Gastrocnemius medialis (tissue), 4 donors: ENCODE results near the gene SPATA31E1. TPM values are rescaled to one million over a fixed set of nuclear protein-coding genes. Genes with fewer than 3 reads are reported as not detected.

Experiments used
- ATAC-seq, 2 donors: fragments of 150-250 bp; one replicate each; pipeline ENCODE4 v1.9.1; 2016
- DNase-seq, 2 donors: peaks; one replicate each; pipeline ENCODE4 v3.0.0-alpha.2; 2019
- H3K27ac ChIP-seq, 4 donors: fragments of 200-600 bp; sonication (generic); 1 replicate in 1 of 4; 2 replicates in 3 of 4; pipeline ENCODE4 v1.5.1; 2016 to 2018; ENCODE audit warnings: mild to moderate bottlenecking in 2 of 4, moderate library complexity in 1 of 4
- H3K27me3 ChIP-seq, 3 donors: fragments of 200-600 bp; sonication (generic) in 2 of 3; 1 replicate in 1 of 3; 2 replicates in 2 of 3; pipeline versions ENCODE4 v1.5.1 to v1.6.0; 2016 to 2019; ENCODE audit warnings: mild to moderate bottlenecking in 1 of 3, moderate library complexity in 1 of 3
- H3K36me3 ChIP-seq, 2 donors: fragments of 200-600 bp; sonication (generic) in 1 of 2; one replicate each; pipeline ENCODE4 v1.5.1; 2017 to 2018
- H3K4me1 ChIP-seq, 2 donors: fragments of 200-600 bp; sonication (generic) in 1 of 2; one replicate each; pipeline ENCODE4 v1.5.1; 2016 to 2017; ENCODE audit warnings: mild to moderate bottlenecking in 2 of 2
- H3K4me3 ChIP-seq, 4 donors: fragments of 200-600 bp; sonication (generic) in 3 of 4; 1 replicate in 1 of 4; 2 replicates in 3 of 4; pipeline ENCODE4 v1.5.1; 2016 to 2019; ENCODE audit warnings: mild to moderate bottlenecking in 2 of 4
- H3K9me3 ChIP-seq, 3 donors: fragments of 200-600 bp; sonication (generic) in 2 of 3; 1 replicate in 1 of 3; 2 replicates in 2 of 3; pipeline ENCODE4 v1.5.1; 2016 to 2019
- CTCF ChIP-seq, 5 experiments: fragments of 450-650 bp in 3 of 5; fragments of 200-600 bp in 2 of 5; sonication (generic) in 2 of 5; IDR thresholded peaks in 4 of 5; conservative IDR thresholded peaks in 1 of 5; 1 replicate in 4 of 5; 2 replicates in 1 of 5; pipeline ENCODE4 v1.5.1; 2016 to 2019; ENCODE audit warnings: antibody characterized with exemption in 5 of 5, mild to moderate bottlenecking in 3 of 5, moderate library complexity in 3 of 5
- POLR2A ChIP-seq, 2 donors: fragments of 450-650 bp; IDR thresholded peaks; one replicate each; pipeline ENCODE4 v1.6.1; 2017; ENCODE audit warnings: antibody characterized with exemption in 2 of 2, mild to moderate bottlenecking in 2 of 2, moderate library complexity in 2 of 2
- in situ Hi-C, 4 donors: fragments of 200-750 bp; cut with MboI; loops; one replicate each; pipeline versions ENCODE4 v1.15.0 to v1.8.0; 2017; ENCODE audit warnings: low sequenced_read_pairs in 4 of 4
- intact Hi-C: fragments of 100-400 bp; cut with DNase I; formaldehyde crosslinking; loops from one replicate; pipeline ENCODE4 v1.15.1; 2023; ENCODE audit warnings: low total_unique reads
- total RNA-seq, 4 donors: library from RNA; depleted of rRNA; stranded (reverse); fragments of >200 nt; gene quantifications; one replicate each; pipeline versions ENCODE4 v1.1.0 to v1.2.3, GENCODE V29; 2016

The SPATA31E1 gene
- total RNA-seq, 4 donors from 2014 or later: not detected

GRCh38 chr9:87880683-87881082 lies 2.0 kb upstream of the SPATA31E1 start:
- TF ChIP-seq CTCF (IDR thresholded peaks at IDR 0.05 in 4 of 5, conservative IDR thresholded peaks at IDR 0.05 in 1 of 5) (no peak), POLR2A (IDR thresholded peaks at IDR 0.05) (no peak)

DNA sequence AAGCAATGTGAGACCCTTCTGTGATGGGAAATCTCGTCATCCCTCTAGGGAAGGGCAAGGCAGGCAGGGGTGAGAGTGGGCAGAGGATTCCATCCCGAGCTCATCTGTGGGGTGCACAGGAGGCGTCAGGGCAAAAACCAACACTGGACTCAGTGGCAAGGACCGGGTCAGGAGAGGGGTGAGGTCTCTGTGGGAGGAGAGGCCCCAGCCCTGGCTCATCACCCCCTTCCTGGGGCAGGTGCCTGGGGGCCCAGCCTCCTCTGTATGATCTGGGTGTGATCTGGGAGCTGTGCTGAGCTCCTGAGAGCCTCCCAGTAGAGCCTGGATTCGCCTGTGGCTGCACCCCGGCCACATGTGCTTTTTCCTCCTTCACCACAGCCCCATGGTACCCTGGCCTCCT lies 597 bp downstream of the SPATA31E1 start:
- Histone ChIP-seq H3K9me3 (no peaks in the 10 kb centered on the region), H3K4me1 (no peaks in the 10 kb centered on the region), H3K27me3 (no peaks in the 10 kb centered on the region), H3K36me3 (no peaks in the 10 kb centered on the region), H3K4me3 (no peak overlapping the region), H3K27ac (no peak overlapping the region)
- in situ Hi-C loops: no loop called here
- intact Hi-C loops: no loop called here
- DNase-seq (no peak), ATAC-seq (no peak)
- TF ChIP-seq CTCF (IDR thresholded peaks at IDR 0.05 in 4 of 5, conservative IDR thresholded peaks at IDR 0.05 in 1 of 5): no peak
- TF ChIP-seq POLR2A (IDR thresholded peaks at IDR 0.05): no peak

More at GRCh38 chr9:87880683-87881082, 2.0 kb upstream of the SPATA31E1 start:
- no peaks in the 10 kb centered on the region for H3K9me3 ChIP-seq
- no peaks in the 10 kb centered on the region for H3K4me1 ChIP-seq
- intact Hi-C loops (no loop called here), in situ Hi-C loops (no loop called here)
- H3K36me3 ChIP-seq: no peaks in the 10 kb centered on the region
- ATAC-seq (no peak), DNase-seq (no peak)
- H3K27ac ChIP-seq: no peak overlapping the region
- no peaks in the 10 kb centered on the region for H3K27me3 ChIP-seq
- H3K4me3 ChIP-seq: no peak overlapping the region

DNA sequence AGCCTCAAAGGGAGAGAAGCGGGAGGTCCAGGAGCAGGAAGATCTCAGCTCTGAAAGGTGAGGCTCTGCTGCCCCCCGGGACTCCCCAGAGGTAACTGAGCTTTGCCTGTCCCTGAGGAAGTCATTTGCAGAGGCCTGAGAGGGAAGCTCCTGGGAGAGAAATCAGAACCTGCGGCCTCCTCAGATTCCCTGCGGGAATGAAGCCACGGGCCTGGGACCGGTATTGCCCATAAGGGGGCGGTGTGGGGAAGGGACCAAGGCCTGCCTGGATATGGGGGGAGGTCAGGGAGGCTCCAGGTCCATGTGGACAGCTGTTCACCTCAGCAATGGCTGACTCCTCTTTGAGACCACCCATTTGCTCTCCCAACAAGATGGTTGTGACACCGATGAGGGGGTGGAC lies 1.3 kb downstream of the SPATA31E1 start:
- no peaks in the 10 kb centered on the region for H3K9me3 ChIP-seq
- no peaks in the 10 kb centered on the region for H3K36me3 ChIP-seq
- H3K4me3 ChIP-seq: no peak overlapping the region
- H3K27me3 ChIP-seq: no peaks in the 10 kb centered on the region
- intact Hi-C loops: no loop called here
- in situ Hi-C loops: no loop called here
- ATAC-seq (no peak), DNase-seq (no peak)
- no peaks in the 10 kb centered on the region for H3K4me1 ChIP-seq
- TF ChIP-seq POLR2A (IDR thresholded peaks at IDR 0.05) (no peak), CTCF (IDR thresholded peaks at IDR 0.05 in 4 of 5, conservative IDR thresholded peaks at IDR 0.05 in 1 of 5) (no peak)
- no peak overlapping the region for H3K27ac ChIP-seq

GRCh38 chr9:87884578-87885459 lies 2.1 kb downstream of the SPATA31E1 start:
- H3K4me1 ChIP-seq: no peaks in the 10 kb centered on the region
- ATAC-seq (no peak), DNase-seq (no peak)
- TF ChIP-seq POLR2A (IDR thresholded peaks at IDR 0.05) (no peak), CTCF (IDR thresholded peaks at IDR 0.05 in 4 of 5, conservative IDR thresholded peaks at IDR 0.05 in 1 of 5) (no peak)
- no peak overlapping the region for H3K27ac ChIP-seq
- no peaks in the 10 kb centered on the region for H3K36me3 ChIP-seq
- H3K9me3 ChIP-seq: no peaks in the 10 kb centered on the region
- H3K27me3 ChIP-seq: no peaks in the 10 kb centered on the region
- in situ Hi-C loops (no loop called here), intact Hi-C loops (no loop called here)
- no peak overlapping the region for H3K4me3 ChIP-seq
